GM18526 (cell line): ENCODE data around the gene HELB.

ENCODE experiments used
- POLR2A ChIP-seq: IDR thresholded peaks from 3 replicates; pipeline ENCODE4 v1.6.1; 2011; ENCODE audit not compliant: insufficient read length; ENCODE audit errors: extremely low read depth

The HELB gene

GRCh38 chr12:66331814-66332213 is 29.5 kb downstream of the HELB start:
- TF ChIP-seq POLR2A = no peak

- no peak for TF ChIP-seq POLR2A
Measured at GRCh38 chr12:66335746-66336145, 33.5 kb downstream of the HELB start.

GRCh38 chr12:66337381-66338010 is 35.2 kb downstream of the HELB start:
- no peak for TF ChIP-seq POLR2A

GRCh38 chr12:66340131-66340530 is 37.8 kb downstream of the HELB start:
- TF ChIP-seq POLR2A = no peak

GRCh38 chr12:66341126-66341525 is 38.8 kb downstream of the HELB start:
- no peak for TF ChIP-seq POLR2A

GRCh38 chr12:66345212-66345611 is 42.9 kb downstream of the HELB start:
- no peak for TF ChIP-seq POLR2A

GRCh38 chr12:66345956-66346355 is 43.7 kb downstream of the HELB start:
- TF ChIP-seq POLR2A = no peak

- TF ChIP-seq POLR2A = no peak
Measured at GRCh38 chr12:66351301-66351700, 49.0 kb downstream of the HELB start.

GRCh38 chr12:66352197-66352596 is 49.9 kb downstream of the HELB start:
- TF ChIP-seq POLR2A = no peak

- TF ChIP-seq POLR2A = no peak
Measured at GRCh38 chr12:66352899-66353298, 50.6 kb downstream of the HELB start.

GRCh38 chr12:66354291-66354690 is 52.0 kb downstream of the HELB start:
- no peak for TF ChIP-seq POLR2A

- TF ChIP-seq POLR2A = no peak
Measured at GRCh38 chr12:66359300-66359699, 57.0 kb downstream of the HELB start.

- no peak for TF ChIP-seq POLR2A
Measured at GRCh38 chr12:66361703-66362102, 59.4 kb downstream of the HELB start.

- TF ChIP-seq POLR2A = no peak
Measured at GRCh38 chr12:66365718-66366490, 63.6 kb downstream of the HELB start.

GRCh38 chr12:66367015-66367667 is 64.8 kb downstream of the HELB start:
- TF ChIP-seq POLR2A = no peak

GRCh38 chr12:66371982-66372381 is 69.7 kb downstream of the HELB start:
- TF ChIP-seq POLR2A = no peak
